HG02763 (cell line): ENCODE results near the gene TGM2.

Source experiments
- ATAC-seq: cut with Tn5 transposase; IDR thresholded peaks from one replicate; pipeline ENCODE4 v1.9.1; 2021; ENCODE audit warnings: mild to moderate bottlenecking, moderate library complexity; ENCODE audit not compliant: unreplicated experiment

The TGM2 gene

GRCh38 chr20:38134427-38135270, 30.4 kb downstream of the TGM2 start:
- no peak for ATAC-seq

DNA sequence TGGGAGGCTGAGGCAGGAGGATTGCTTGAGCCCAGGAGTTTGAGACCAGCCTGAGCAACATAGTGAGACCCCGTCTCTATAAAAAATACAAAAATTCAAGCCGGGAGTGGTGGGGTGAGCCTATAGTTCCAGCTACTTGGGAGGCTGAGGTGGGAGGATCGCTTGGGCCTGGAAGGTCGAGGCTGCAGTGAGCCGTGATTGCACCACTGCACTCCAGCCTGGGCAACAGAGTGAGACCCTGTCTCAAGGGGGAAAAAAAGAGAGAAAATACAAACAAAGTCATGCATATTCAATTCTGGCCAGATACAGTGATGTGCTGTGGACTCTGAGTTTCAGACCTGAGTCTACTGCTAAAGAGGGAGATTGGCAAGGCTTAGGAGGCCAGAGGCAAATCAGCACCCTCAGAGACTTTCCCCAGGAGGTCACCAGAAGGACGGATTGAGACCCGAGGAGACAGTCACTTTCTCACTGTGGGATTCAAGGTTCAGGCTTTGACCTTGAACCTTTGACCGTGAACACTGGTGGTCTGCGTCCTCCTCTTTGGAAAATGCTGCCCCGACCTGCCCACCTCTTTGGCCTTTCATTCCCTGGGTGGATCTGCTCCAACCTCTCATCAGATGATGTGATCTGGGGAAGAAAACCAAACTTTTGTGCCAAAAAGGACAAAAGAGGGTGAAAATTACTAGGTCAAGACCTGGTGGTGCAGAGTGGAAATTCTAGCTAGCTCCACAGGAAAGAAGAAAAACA, 31.2 kb downstream of the TGM2 start:
- ATAC-seq, result no peak

- ATAC-seq, result no peak
These were observed 32.1 kb downstream of the TGM2 start for GRCh38 chr20:38132910-38133501.

DNA sequence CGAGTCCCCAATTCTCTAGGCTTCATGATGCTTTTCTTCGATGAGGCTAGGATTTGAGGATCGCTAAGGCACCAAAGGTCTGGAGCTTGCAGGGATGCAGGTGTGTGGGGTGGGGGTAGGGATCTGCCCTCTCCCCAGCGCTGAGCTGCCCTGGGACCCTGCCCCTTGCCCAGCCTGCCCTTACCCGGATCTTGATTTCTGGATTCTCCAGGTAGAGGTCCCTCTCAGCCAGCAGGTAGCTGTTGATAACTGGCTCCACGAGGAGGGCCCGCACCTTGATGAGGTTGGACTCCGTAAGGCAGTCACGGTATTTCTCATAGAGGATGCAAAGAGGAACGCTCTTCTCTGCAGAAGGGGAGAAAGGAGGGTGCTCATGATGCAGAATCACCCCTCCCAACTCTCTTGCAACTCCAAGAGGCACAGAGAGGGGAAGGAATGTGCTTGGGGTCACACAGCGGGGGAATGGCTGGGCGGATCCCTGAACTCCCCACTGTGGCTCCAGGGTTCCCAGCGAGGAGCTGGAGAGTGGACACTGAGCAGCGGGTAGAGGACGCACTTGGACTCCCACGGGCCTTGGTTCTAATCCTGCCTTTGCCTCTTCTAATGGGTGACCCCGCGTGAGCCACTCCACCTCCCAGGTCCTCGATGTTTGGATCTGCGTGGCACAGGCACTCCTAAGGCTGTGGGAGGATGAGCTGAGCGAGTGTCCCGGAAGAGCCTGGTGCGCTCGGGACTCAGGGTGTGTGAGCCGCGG, 32.7 kb downstream of the TGM2 start:
- ATAC-seq, result no peak

- no peak for ATAC-seq
These were observed 33.4 kb downstream of the TGM2 start for GRCh38 chr20:38131588-38132121.

GRCh38 chr20:38130687-38131587, 34.1 kb downstream of the TGM2 start:
- no peak for ATAC-seq

GRCh38 chr20:38129893-38130609, 35.0 kb downstream of the TGM2 start:
- no peak for ATAC-seq

DNA sequence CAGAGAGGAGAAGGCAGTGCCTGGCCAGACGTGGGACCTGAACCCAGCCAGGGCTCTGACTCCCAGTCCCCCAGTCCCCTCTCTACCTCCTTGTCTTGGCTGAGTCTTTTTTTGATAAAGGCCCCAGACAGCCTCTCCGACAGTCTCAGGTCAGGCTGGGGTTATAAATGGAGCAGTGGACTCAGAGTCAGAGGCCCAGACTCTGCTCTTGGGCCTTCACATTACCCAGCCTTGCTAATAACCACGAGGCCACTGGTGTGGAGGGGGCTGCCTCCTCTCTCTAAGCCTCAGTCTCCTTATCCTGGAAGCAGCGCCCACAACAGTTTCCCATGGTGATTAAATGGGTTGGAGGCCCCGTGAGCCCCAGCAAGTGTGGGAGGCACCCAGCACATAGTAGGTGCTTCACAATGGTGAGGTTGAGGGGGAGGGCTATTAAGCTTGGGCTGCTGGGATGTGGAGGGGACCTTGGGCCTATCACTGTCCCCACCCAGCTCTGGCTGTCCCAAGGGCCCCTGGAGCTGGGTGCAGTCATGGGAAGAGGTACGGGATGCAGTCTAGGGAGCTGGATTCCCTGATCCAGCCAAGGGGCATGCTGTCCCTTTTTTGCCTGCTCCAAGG, 35.7 kb downstream of the TGM2 start:
- ATAC-seq, result no peak

DNA sequence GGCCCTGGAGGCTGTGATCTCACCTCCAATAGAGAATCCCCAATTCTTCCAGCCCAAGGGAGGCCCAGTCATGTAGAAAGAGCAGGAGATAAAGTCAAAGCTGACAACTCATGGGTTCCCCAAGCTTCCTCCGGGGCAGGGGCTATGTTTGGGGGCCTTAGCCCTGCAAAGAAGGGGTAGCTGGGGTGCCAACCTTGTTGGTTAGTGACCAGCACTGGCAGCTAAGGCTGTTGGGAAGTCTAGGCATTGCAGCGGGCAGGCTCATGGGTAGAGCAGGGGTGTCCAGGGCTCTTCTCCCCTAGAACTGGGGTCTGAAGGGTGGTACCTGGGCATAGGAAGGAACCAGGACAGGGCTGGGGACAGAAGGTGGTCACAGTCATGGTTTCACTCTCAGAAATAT, 36.4 kb downstream of the TGM2 start:
- ATAC-seq, result no peak

- ATAC-seq, result no peak
These were observed 37.0 kb downstream of the TGM2 start for GRCh38 chr20:38127920-38128528.

DNA sequence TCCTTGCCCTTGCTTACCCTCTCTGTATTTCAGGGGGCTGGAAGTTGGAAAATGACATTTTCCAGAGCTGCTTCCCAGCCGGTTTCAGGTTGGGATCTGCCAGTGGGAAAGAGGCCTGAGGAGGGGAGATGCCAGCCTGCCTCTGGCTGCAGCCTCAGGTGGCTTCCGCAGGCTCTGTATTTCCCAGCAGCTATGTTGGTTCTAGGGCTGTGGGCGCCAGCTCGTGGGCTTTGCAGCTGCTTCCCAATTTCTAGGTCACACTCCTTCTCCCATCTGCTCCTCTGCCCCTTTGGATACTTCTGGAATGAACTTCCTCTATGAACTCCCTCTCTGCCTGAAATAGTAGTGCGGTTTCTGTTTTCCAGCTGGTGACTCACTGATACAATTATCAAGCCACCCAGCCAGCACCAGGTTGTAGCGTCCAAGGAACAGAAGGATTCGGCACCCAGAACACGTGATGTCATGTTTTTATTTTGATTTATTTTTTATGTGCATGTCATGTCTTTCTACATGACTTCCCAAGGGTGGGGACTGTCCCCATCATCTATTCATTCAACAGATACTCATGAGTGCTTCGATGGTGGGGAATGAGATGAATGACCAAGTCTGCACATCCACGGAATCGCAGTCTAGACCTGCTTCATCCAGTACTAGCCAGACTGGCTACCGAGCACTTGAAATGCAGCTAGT, 38.0 kb downstream of the TGM2 start:
- ATAC-seq, result no peak

GRCh38 chr20:38126146-38126921, 38.7 kb downstream of the TGM2 start:
- no peak for ATAC-seq

DNA sequence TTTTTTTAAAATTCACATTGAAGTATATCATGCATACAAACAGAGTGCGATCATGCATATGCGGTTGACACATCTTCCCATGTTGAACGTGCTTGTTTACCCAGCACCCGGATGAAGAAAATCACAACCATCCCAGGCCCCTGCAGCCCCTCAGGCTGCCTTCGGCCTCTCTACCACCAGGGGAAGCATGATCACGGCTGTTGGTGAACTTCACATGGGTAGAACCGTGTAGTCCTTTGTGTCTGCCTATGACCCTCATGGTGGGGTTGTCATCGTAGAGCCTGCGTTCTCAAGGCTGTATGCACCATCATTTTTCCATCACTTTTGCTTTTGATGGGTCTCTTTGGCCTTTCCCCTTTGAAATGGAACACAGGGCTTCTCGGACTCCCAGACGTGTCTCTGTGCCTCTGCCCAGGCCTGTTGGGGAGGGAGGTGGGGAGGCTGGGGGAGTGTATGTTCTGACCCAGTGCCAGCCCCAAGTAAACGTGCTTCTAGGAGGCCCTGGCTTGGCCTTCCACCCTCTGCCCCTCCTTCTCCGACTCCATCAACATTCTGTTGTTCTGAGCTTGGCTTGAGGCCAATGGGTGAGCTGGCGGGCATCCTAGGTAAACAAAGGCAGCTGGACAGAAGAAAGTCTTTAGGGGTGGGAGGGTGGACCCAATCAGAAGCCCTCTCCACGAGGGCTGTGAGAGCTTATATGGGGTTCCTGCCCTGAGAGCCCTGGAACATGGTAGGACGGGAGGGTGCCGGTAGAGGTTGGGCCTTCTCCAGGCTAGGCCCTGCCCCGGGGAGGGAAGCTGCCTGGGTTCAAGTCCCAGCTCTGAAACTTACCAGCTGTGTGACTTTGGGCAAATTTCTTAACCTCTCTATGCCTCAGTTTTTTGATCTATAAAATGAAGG, 39.7 kb downstream of the TGM2 start:
- no peak for ATAC-seq

GRCh38 chr20:38123021-38123587, 42.0 kb downstream of the TGM2 start:
- ATAC-seq, result no peak

- ATAC-seq, result no peak
These were observed 43.3 kb downstream of the TGM2 start for GRCh38 chr20:38121741-38122140.

- ATAC-seq, result no peak
These were observed 44.5 kb downstream of the TGM2 start for GRCh38 chr20:38120625-38120988.
